SK-N-SH treated with all-trans-retinoic acid at 6 μM for 48 hours (cell line): ENCODE results near the gene LRRC10.

ENCODE experiments used
- CSDC2 ChIP-seq: fragments of 250-450 bp; sonication (Bioruptor Pico); IDR thresholded peaks from 2 replicates; pipeline ENCODE4 v1.5.0; 2020; ENCODE audit warnings: mild to moderate bottlenecking, moderate library complexity
- GLIS3 ChIP-seq: fragments of 250-450 bp; sonication (Bioruptor Pico); IDR thresholded peaks from 2 replicates; pipeline ENCODE4 v1.5.0; 2020; ENCODE audit warnings: mild to moderate bottlenecking, moderate library complexity
- PPARA ChIP-seq: fragments of 250-450 bp; sonication (Bioruptor Pico); IDR thresholded peaks from 2 replicates; pipeline ENCODE4 v1.5.0; 2020; ENCODE audit warnings: mild to moderate bottlenecking, borderline replicate concordance
- TOX ChIP-seq: fragments of 250-450 bp; sonication (Bioruptor Pico); IDR thresholded peaks from 2 replicates; pipeline ENCODE4 v1.8.0; 2021; ENCODE audit warnings: mild to moderate bottlenecking, moderate library complexity, borderline replicate concordance
- ZFP3 ChIP-seq: fragments of 250-450 bp; sonication (Bioruptor Pico); IDR thresholded peaks from 2 replicates; pipeline ENCODE4 v1.5.0; 2020; ENCODE audit warnings: mild to moderate bottlenecking, moderate library complexity
- ZFP30 ChIP-seq: fragments of 450-650 bp; formaldehyde crosslinking; IDR thresholded peaks from 2 replicates; pipeline ENCODE4 v1.5.0; 2022; ENCODE audit warnings: mild to moderate bottlenecking, moderate library complexity
- TF ChIP-seq, protein P1 (sequence below): fragments of 250-450 bp; sonication (Bioruptor Pico); IDR thresholded peaks from 2 replicates; pipeline ENCODE4 v1.5.1; 2020; ENCODE audit warnings: low read depth, mild to moderate bottlenecking, moderate library complexity

DNA sequence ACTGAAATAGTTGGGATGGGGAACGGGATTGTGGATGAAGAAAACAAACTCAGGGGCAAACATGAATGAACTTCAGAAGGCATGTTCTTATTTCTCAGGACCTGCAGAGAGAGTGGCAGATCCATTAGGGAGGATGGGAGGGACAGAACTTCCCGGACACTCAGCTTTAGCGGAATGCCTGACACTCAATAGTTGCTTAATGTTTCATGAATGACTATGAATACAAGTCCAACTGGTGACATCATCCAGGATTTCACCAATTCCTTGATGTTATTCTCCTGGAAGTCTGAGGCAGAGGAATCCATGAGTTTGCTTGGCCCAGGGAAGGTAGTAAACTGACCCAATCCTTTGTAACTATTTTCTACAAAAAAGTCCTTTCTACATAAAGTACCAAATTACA lies 37.8 kb upstream of the LRRC10 start:
- TF ChIP-seq PPARA (CRISPR knock-in tag) (no peak), GLIS3 (CRISPR knock-in tag) (no peak), TOX (no peak), ZFP3 (CRISPR knock-in tag) (no peak), CSDC2 (CRISPR knock-in tag) (no peak), ZFP30 (no peak)
- TF ChIP-seq, protein P1, sequence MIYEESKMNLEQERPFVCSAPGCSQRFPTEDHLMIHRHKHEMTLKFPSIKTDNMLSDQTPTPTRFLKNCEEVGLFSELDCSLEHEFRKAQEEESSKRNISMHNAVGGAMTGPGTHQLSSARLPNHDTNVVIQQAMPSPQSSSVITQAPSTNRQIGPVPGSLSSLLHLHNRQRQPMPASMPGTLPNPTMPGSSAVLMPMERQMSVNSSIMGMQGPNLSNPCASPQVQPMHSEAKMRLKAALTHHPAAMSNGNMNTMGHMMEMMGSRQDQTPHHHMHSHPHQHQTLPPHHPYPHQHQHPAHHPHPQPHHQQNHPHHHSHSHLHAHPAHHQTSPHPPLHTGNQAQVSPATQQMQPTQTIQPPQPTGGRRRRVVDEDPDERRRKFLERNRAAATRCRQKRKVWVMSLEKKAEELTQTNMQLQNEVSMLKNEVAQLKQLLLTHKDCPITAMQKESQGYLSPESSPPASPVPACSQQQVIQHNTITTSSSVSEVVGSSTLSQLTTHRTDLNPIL (CRISPR knock-in tag), result no peak
